ENCODE measurements around the gene FOXL2NB.

DNA sequence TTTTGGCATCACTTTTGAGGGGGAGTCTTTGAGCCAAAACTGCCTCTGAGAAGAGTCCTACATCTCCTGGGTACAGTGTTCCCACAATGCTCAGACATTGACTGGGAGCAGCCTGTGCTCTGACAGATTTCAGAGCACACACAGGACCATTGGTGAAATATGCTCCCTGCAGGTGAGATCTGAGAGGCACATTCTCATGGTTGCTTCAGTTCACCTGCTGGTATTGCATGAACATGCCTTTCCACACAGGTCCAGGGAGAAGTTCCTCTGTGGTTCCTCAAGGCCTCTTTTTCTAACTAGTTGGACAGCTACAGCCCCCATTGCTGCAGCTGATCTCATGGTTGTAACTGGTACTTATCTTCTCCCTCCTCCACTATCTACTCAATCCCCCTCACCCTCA lies 37.1 kb upstream of the FOXL2NB start:
- TF ChIP-seq, protein P1, sequence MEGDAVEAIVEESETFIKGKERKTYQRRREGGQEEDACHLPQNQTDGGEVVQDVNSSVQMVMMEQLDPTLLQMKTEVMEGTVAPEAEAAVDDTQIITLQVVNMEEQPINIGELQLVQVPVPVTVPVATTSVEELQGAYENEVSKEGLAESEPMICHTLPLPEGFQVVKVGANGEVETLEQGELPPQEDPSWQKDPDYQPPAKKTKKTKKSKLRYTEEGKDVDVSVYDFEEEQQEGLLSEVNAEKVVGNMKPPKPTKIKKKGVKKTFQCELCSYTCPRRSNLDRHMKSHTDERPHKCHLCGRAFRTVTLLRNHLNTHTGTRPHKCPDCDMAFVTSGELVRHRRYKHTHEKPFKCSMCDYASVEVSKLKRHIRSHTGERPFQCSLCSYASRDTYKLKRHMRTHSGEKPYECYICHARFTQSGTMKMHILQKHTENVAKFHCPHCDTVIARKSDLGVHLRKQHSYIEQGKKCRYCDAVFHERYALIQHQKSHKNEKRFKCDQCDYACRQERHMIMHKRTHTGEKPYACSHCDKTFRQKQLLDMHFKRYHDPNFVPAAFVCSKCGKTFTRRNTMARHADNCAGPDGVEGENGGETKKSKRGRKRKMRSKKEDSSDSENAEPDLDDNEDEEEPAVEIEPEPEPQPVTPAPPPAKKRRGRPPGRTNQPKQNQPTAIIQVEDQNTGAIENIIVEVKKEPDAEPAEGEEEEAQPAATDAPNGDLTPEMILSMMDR (IDR thresholded peaks at IDR 0.05; ENCODE audit: low read depth, low read length, poor library complexity, severe bottlenecking), result no peak
- no peak for TF ChIP-seq EZH2phosphoT487 (IDR thresholded peaks at IDR 0.05; ENCODE audit: borderline replicate concordance, low read length)
